Natural killer cell (primary cell): ENCODE data around the gene NXPH4. TPM values are rescaled to one million over a fixed set of nuclear protein-coding genes. Genes with fewer than 3 reads are reported as not detected.

ENCODE experiments used
- ATAC-seq, 3 donors: fragments of 150-1000 bp in 2 of 3; fragments of 200-7000 bp in 1 of 3; cut with Tn5 transposase; 1 replicate in 1 of 3; 2 replicates in 2 of 3; pipeline ENCODE4 v1.10.0; 2021; ENCODE audit warnings: mild to moderate bottlenecking in 2 of 3, moderate library complexity in 2 of 3
- DNase-seq, 2 donors: peaks; one replicate each; pipeline versions ENCODE4 v3.0.0 to v3.0.0-alpha.2; 2013 to 2021; ENCODE audit warnings: mixed read lengths in 1 of 2
- H3K27ac ChIP-seq: one replicate; pipeline ENCODE4 v1.5.1; 2013; ENCODE audit warnings: mild to moderate bottlenecking, low read length
- H3K27me3 ChIP-seq: one replicate; pipeline ENCODE4 v1.6.1; 2013; ENCODE audit warnings: low read length; ENCODE audit not compliant: control insufficient read depth, insufficient read depth
- H3K36me3 ChIP-seq: one replicate; pipeline ENCODE4 v1.6.1; 2013; ENCODE audit warnings: low read length; ENCODE audit not compliant: control insufficient read depth, insufficient read depth
- H3K4me1 ChIP-seq: one replicate; pipeline ENCODE4 v1.6.1; 2013; ENCODE audit warnings: low read length; ENCODE audit not compliant: control insufficient read depth, insufficient read depth
- H3K4me3 ChIP-seq: one replicate; pipeline ENCODE4 v1.5.1; 2013; ENCODE audit warnings: low read length
- H3K9me3 ChIP-seq: one replicate; pipeline ENCODE4 v1.6.1; 2013; ENCODE audit warnings: low read length; ENCODE audit not compliant: control insufficient read depth, insufficient read depth
- H3K27ac Mint-ChIP-seq, 2 donors: one replicate each; pipeline ENCODE4 v1.8.0; 2022; ENCODE audit warnings: mild to moderate bottlenecking in 2 of 2, mixed read lengths in 2 of 2, moderate library complexity in 1 of 2
- H3K27me3 Mint-ChIP-seq, 2 donors: one replicate each; pipeline ENCODE4 v1.8.0; 2022; ENCODE audit warnings: low read depth in 2 of 2, mixed read lengths in 2 of 2
- H3K36me3 Mint-ChIP-seq: one replicate; pipeline ENCODE4 v1.8.0; 2022; ENCODE audit warnings: mixed read lengths
- H3K4me1 Mint-ChIP-seq, 2 donors: one replicate each; pipeline ENCODE4 v1.8.0; 2022; ENCODE audit warnings: mixed read lengths in 2 of 2
- H3K4me3 Mint-ChIP-seq: one replicate; pipeline ENCODE4 v1.8.0; 2022; ENCODE audit warnings: mild to moderate bottlenecking, moderate library complexity, mixed read lengths
- H3K9me3 Mint-ChIP-seq, 2 donors: one replicate each; pipeline ENCODE4 v1.8.0; 2022; ENCODE audit warnings: mixed read lengths in 2 of 2
- WGBS: methylation state at CpG from one replicate; pipeline ENCODE4 v1.1.7; 2013; ENCODE audit warnings: missing lambda C conversion rate; ENCODE audit not compliant: insufficient coverage; 5-methylcytosine and 5-hydroxymethylcytosine counted together
- intact Hi-C: fragments of 100-400 bp; cut with micrococcal nuclease; formaldehyde crosslinking; loops from one replicate; pipeline ENCODE4 v1.14.2; 2022
- total RNA-seq, 4 donors: library from RNA; stranded (reverse); fragments of 120-200 nt in 1 of 4; gene quantifications; one replicate each; pipeline versions ENCODE4 v1.2.3 to v1.2.4, GENCODE V29; 2013 to 2022
- TF ChIP-seq, protein P1 (sequence below): fragments of 200-600 bp; IDR thresholded peaks from one replicate; pipeline ENCODE4 v1.8.0; 2022; ENCODE audit warnings: antibody characterized with exemption

Gene NXPH4
- total RNA-seq, 3 donors from 2014 or later (not counting 1 experiment from before 2014, with no cell fraction given) = 0.82 TPM; not detected in 2

DNA sequence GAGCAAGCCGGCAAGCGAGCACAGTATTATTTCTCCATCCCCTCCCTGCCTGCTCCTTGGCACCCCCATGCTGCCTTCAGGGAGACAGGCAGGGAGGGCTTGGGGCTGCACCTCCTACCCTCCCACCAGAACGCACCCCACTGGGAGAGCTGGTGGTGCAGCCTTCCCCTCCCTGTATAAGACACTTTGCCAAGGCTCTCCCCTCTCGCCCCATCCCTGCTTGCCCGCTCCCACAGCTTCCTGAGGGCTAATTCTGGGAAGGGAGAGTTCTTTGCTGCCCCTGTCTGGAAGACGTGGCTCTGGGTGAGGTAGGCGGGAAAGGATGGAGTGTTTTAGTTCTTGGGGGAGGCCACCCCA lies 3.9 kb upstream of the NXPH4 start:
- no peak overlapping the region for H3K4me3 ChIP-seq
- peaks cover 31 to 40% of the 10 kb centered on the region in 2 donors for H3K4me1 Mint-ChIP-seq
- H3K9me3 ChIP-seq = no peaks in the 10 kb centered on the region
- H3K36me3 ChIP-seq = no peaks in the 10 kb centered on the region
- H3K27me3 ChIP-seq = peaks cover 38% of the 10 kb centered on the region
- ATAC-seq (no peak), DNase-seq (no peak)
- H3K9me3 Mint-ChIP-seq = no peaks in the 10 kb centered on the region
- no peak overlapping the region for H3K27ac Mint-ChIP-seq
- H3K36me3 Mint-ChIP-seq = no peaks in the 10 kb centered on the region
- H3K4me3 Mint-ChIP-seq = no peak overlapping the region
- 86% methylated on average over 4 of the region's 7 CpGs for WGBS
- H3K27me3 Mint-ChIP-seq = peaks cover 31 to 38% of the 10 kb centered on the region in 2 donors
- H3K4me1 ChIP-seq = peaks cover 46% of the 10 kb centered on the region
- intact Hi-C loops = loop anchor here (1.0 kb wide), 1 partner anchor 31 kb away; no protein-coding TSS in a partner anchor
- TF ChIP-seq, protein P1, sequence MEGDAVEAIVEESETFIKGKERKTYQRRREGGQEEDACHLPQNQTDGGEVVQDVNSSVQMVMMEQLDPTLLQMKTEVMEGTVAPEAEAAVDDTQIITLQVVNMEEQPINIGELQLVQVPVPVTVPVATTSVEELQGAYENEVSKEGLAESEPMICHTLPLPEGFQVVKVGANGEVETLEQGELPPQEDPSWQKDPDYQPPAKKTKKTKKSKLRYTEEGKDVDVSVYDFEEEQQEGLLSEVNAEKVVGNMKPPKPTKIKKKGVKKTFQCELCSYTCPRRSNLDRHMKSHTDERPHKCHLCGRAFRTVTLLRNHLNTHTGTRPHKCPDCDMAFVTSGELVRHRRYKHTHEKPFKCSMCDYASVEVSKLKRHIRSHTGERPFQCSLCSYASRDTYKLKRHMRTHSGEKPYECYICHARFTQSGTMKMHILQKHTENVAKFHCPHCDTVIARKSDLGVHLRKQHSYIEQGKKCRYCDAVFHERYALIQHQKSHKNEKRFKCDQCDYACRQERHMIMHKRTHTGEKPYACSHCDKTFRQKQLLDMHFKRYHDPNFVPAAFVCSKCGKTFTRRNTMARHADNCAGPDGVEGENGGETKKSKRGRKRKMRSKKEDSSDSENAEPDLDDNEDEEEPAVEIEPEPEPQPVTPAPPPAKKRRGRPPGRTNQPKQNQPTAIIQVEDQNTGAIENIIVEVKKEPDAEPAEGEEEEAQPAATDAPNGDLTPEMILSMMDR = no peak
- H3K27ac ChIP-seq = no peak overlapping the region

DNA sequence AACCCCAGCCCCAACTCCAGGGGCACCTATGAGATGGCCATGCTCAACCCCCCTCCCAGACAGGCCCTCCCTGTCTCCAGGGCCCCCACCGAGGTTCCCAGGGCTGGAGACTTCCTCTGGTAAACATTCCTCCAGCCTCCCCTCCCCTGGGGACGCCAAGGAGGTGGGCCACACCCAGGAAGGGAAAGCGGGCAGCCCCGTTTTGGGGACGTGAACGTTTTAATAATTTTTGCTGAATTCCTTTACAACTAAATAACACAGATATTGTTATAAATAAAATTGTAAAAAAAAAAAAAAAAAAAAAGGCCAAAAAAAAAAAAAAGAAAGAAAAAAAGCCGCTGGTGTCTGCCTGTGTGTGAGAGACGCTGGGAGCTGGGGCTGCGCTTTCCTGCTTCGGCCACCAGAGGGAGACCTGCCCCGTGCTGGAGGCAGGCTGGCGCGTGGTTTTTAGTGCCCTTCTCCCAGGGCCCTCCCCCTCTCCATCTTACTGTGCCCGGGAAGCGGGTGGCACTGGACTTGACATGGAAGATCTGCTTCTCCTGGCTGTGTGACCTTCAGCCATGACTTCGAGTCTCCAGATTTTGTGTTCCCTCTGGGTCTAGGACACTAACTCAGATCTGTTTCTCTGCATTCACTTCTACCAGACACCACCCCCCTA lies 3.4 kb upstream of the NXPH4 start:
- peaks cover 43% of the 10 kb centered on the region for H3K27me3 ChIP-seq
- peaks cover 47% of the 10 kb centered on the region for H3K4me1 ChIP-seq
- intact Hi-C loops = loop anchor here (1.0 kb wide), 1 partner anchor 30 kb away; no protein-coding TSS in a partner anchor
- peak overlapping the region; percentile 63 for H3K4me3 Mint-ChIP-seq
- H3K27ac ChIP-seq = no peak overlapping the region
- no peaks in the 10 kb centered on the region for H3K36me3 Mint-ChIP-seq
- no peaks in the 10 kb centered on the region for H3K9me3 Mint-ChIP-seq
- H3K27ac Mint-ChIP-seq = peak overlapping the region; percentile 28 to 43
- H3K9me3 ChIP-seq = no peaks in the 10 kb centered on the region
- H3K4me3 ChIP-seq = no peak overlapping the region
- peaks cover 31 to 45% of the 10 kb centered on the region in 2 donors for H3K4me1 Mint-ChIP-seq
- H3K36me3 ChIP-seq = no peaks in the 10 kb centered on the region
- DNase-seq (peak; percentile 83 to 92), ATAC-seq (peak; percentile 75 to 83 (median 78))
- under 1% methylated on average over 11 of the region's 16 CpGs for WGBS
- TF ChIP-seq, protein P1 = peak; percentile 96
- H3K27me3 Mint-ChIP-seq = peaks cover 33 to 42% of the 10 kb centered on the region in 2 donors

DNA sequence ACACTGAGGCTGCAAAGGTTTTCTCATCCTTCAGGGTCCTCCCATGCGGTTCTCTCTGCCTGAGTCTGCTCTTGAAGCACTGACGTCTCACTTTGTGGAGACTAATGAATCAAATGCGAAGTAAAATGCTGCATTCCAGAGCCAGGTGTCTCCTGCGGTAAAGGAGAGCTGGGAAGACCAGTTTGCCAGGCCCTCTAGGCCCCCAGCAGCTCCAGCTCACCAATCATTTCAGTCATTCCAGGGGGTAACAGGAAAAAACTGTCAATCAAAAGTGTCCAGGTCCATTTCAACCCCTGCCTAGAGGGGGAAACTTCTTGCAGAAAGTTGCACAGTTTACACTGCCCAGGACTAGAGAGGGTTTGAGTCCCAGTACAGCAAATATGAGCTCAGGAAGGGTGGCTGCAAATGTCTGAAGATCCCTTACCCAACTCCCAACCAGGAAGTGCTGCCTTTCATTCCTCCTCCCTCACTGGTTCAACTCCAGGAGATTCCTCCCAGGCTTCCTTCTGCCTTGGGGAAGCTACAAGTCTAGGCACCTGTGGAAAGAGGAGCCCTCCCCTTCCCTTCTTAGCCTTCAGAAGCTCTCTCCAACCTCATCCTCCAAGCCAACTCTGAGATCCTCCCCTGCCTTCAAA lies 2.7 kb upstream of the NXPH4 start:
- no peak for DNase-seq

More for the DNA sequence above, 2.7 kb upstream of the NXPH4 start:
- Mint-ChIP-seq H3K4me3 (no peak overlapping the region), H3K9me3 (no peaks in the 10 kb centered on the region), H3K27ac (peak overlapping the region; percentile 28 to 43), H3K36me3 (no peaks in the 10 kb centered on the region), H3K27me3 (peaks cover 40 to 49% of the 10 kb centered on the region in 2 donors), H3K4me1 (peaks cover 38 to 52% of the 10 kb centered on the region in 2 donors)
- no peaks in the 10 kb centered on the region for H3K36me3 ChIP-seq
- ATAC-seq = no peak
- 45% methylated on average over 4 of the region's 4 CpGs for whole genome bisulfite sequencing
- H3K9me3 ChIP-seq = no peaks in the 10 kb centered on the region
- TF ChIP-seq, protein P1 = no peak
- peaks cover 47% of the 10 kb centered on the region for H3K4me1 ChIP-seq
- no peak overlapping the region for H3K27ac ChIP-seq
- H3K27me3 ChIP-seq = peaks cover 50% of the 10 kb centered on the region
- intact Hi-C loops = loop anchor here (1.0 kb wide), 2 partner anchors 25 to 29 kb away; no protein-coding TSS in a partner anchor
- H3K4me3 ChIP-seq = no peak overlapping the region
